GM23338 (cell line): ENCODE results near the gene TIMM10. TPM values are rescaled to one million over a fixed set of nuclear protein-coding genes. Genes with fewer than 3 reads are reported as not detected.

ENCODE experiments used
- ATAC-seq: fragments of 200-7000 bp; cut with Tn5 transposase; 3 replicates; pipeline ENCODE4 v1.9.1; 2020
- DNase-seq: peaks from one replicate; pipeline ENCODE4 v3.0.0-alpha.2; 2015; ENCODE audit warnings: low spot score
- H2AFZ ChIP-seq: fragments of 200-600 bp; sonication (generic); 2 replicates; pipeline ENCODE4 v1.8.0; 2016; ENCODE audit warnings: antibody characterized with exemption, mild to moderate bottlenecking, moderate library complexity
- H3F3A ChIP-seq: fragments of 200-600 bp; sonication (generic); replicated peaks from 2 replicates; pipeline ENCODE4 v1.8.0; 2017; ENCODE audit warnings: antibody characterized with exemption, mixed run types, low read depth
- H3K27ac ChIP-seq: fragments of 200-600 bp; sonication (generic); 2 replicates; pipeline ENCODE4 v1.6.1; 2016; ENCODE audit warnings: low read depth
- H3K27me3 ChIP-seq: fragments of 200-600 bp; sonication (generic); 2 replicates; pipeline ENCODE4 v1.8.0; 2016; ENCODE audit warnings: mild to moderate bottlenecking, mixed run types, moderate library complexity; ENCODE audit not compliant: insufficient read depth
- H3K36me3 ChIP-seq: fragments of 200-600 bp; sonication (generic); 2 replicates; pipeline ENCODE4 v1.8.0; 2016; ENCODE audit warnings: mild to moderate bottlenecking; ENCODE audit not compliant: insufficient read depth
- H3K4me1 ChIP-seq: fragments of 200-600 bp; sonication (generic); 2 replicates; pipeline ENCODE4 v1.8.0; 2016; ENCODE audit warnings: mild to moderate bottlenecking, moderate library complexity; ENCODE audit not compliant: insufficient read depth
- H3K4me2 ChIP-seq: fragments of 200-600 bp; sonication (generic); 2 replicates; pipeline ENCODE4 v1.7.1; 2017; ENCODE audit warnings: mixed run types
- H3K4me3 ChIP-seq: fragments of 200-600 bp; sonication (generic); 2 replicates; pipeline ENCODE4 v1.6.1; 2016; ENCODE audit warnings: mixed run types
- H3K79me2 ChIP-seq: fragments of 200-600 bp; sonication (generic); replicated peaks from 2 replicates; pipeline ENCODE4 v1.8.0; 2017; ENCODE audit warnings: mild to moderate bottlenecking; ENCODE audit not compliant: insufficient read depth
- H3K9me2 ChIP-seq: fragments of 200-600 bp; sonication (generic); 2 replicates; pipeline ENCODE4 v1.8.0; 2017; ENCODE audit not compliant: insufficient read depth
- H4K20me1 ChIP-seq: fragments of 200-600 bp; sonication (generic); replicated peaks from 2 replicates; pipeline ENCODE4 v1.8.0; 2017; ENCODE audit warnings: mild to moderate bottlenecking; ENCODE audit not compliant: insufficient read depth
- H3K27ac Mint-ChIP-seq: 2 replicates; pipeline ENCODE4 v1.8.0; 2020; ENCODE audit warnings: inconsistent platforms, mild to moderate bottlenecking, moderate library complexity, mixed read lengths
- H3K27me3 Mint-ChIP-seq: 3 replicates; pipeline ENCODE4 v1.8.0; 2022; ENCODE audit warnings: low read depth, mild to moderate bottlenecking, moderate library complexity, mixed read lengths, inconsistent platforms; ENCODE audit not compliant: insufficient read depth, poor library complexity
- H3K36me3 Mint-ChIP-seq: 3 replicates; pipeline ENCODE4 v1.8.0; 2021; ENCODE audit warnings: low read depth, mild to moderate bottlenecking, inconsistent platforms, moderate library complexity, mixed read lengths
- H3K4me1 Mint-ChIP-seq: 3 replicates; pipeline ENCODE4 v1.8.0; 2020; ENCODE audit warnings: mild to moderate bottlenecking, inconsistent platforms, mixed read lengths
- H3K4me3 Mint-ChIP-seq: 3 replicates; pipeline ENCODE4 v1.8.0; 2021; ENCODE audit warnings: moderate library complexity, mild to moderate bottlenecking, inconsistent platforms, mixed read lengths
- H3K9me3 Mint-ChIP-seq: 3 replicates; pipeline ENCODE4 v1.8.0; 2020; ENCODE audit warnings: moderate library complexity, mild to moderate bottlenecking, inconsistent platforms, mixed read lengths
- CREB1 ChIP-seq: fragments of 250-450 bp; sonication (Bioruptor Pico); IDR thresholded peaks from 2 replicates; pipeline ENCODE4 v1.5.0; 2020; ENCODE audit warnings: low read depth, mild to moderate bottlenecking, moderate library complexity
- CTCF ChIP-seq, 2 experiments: fragments of 200-600 bp in 1 of 2; sonication (generic) in 1 of 2; conservative IDR thresholded peaks; 2 replicates each; pipeline versions ENCODE4 v1.5.1 to v1.6.1; 2016 to 2017; ENCODE audit warnings: antibody characterized with exemption in 2 of 2, low read depth in 2 of 2, mild to moderate bottlenecking in 2 of 2, moderate library complexity in 1 of 2
- ETS1 ChIP-seq: IDR thresholded peaks from 2 replicates; pipeline ENCODE4 v1.6.1; 2016; ENCODE audit warnings: antibody characterized with exemption
- EZH2 ChIP-seq: fragments of 200-600 bp; sonication (generic); IDR thresholded peaks from one replicate; pipeline ENCODE4 v1.8.0; 2017; ENCODE audit warnings: antibody characterized with exemption, mild to moderate bottlenecking, low read depth; ENCODE audit not compliant: unreplicated experiment
- EZH2phosphoT487 ChIP-seq: fragments of 200-600 bp; sonication (generic); IDR thresholded peaks from one replicate; pipeline ENCODE4 v1.8.1; 2018; ENCODE audit warnings: antibody characterized with exemption; ENCODE audit not compliant: unreplicated experiment
- JUNB ChIP-seq: IDR thresholded peaks from one replicate; pipeline ENCODE4 v1.6.1; 2016; ENCODE audit warnings: antibody characterized with exemption; ENCODE audit not compliant: unreplicated experiment
- NANOG ChIP-seq: IDR thresholded peaks from 2 replicates; pipeline ENCODE4 v1.6.1; 2016; ENCODE audit warnings: antibody characterized with exemption, borderline replicate concordance
- POLR2AphosphoS5 ChIP-seq: IDR thresholded peaks from 2 replicates; pipeline ENCODE4 v1.6.1; 2016; ENCODE audit warnings: antibody characterized with exemption, low read depth
- REST ChIP-seq: IDR thresholded peaks from one replicate; pipeline ENCODE4 v1.6.1; 2018; ENCODE audit warnings: antibody characterized with exemption; ENCODE audit not compliant: unreplicated experiment
- STAT1 ChIP-seq: IDR thresholded peaks from one replicate; pipeline ENCODE4 v1.6.1; 2016; ENCODE audit warnings: antibody characterized with exemption; ENCODE audit not compliant: unreplicated experiment
- ZNF114 ChIP-seq: fragments of 250-450 bp; sonication (Bioruptor Pico); IDR thresholded peaks from 2 replicates; pipeline ENCODE4 v1.5.0; 2020; ENCODE audit warnings: mild to moderate bottlenecking, moderate library complexity
- ZNF331 ChIP-seq: fragments of 250-450 bp; sonication (Bioruptor Pico); IDR thresholded peaks from 2 replicates; pipeline ENCODE4 v1.5.0; 2020; ENCODE audit warnings: low read depth, mild to moderate bottlenecking, moderate library complexity
- ZNF462 ChIP-seq: fragments of 250-450 bp; sonication (Bioruptor Pico); IDR thresholded peaks from 2 replicates; pipeline ENCODE4 v1.5.0; 2020; ENCODE audit warnings: mild to moderate bottlenecking, moderate library complexity
- polyA plus RNA-seq: library from polyadenylated mRNA; unstranded; fragments of >200 nt; fragmentation: Nextera tagmentation; extraction: Ambion mirVana; gene quantifications from 2 replicates; pipeline ENCODE4 v1.2.1, GENCODE V29; 2016
- total RNA-seq: library from RNA; depleted of rRNA; stranded (reverse); fragments of >200 nt; shearing (Covaris generic); gene quantifications from 2 replicates; pipeline ENCODE4 v1.2.3, GENCODE V29; 2014

The TIMM10 gene
- total and polyA plus RNA-seq, 2 experiments from 2014 or later: 59.1 to 194 TPM

GRCh38 chr11:57501953-57502352, 28.6 kb downstream of the TIMM10 start:
- Mint-ChIP-seq H3K9me3 (no peaks in the 10 kb centered on the region), H3K4me3 (no peak overlapping the region), H3K27ac (peak overlapping the region; percentile 74; the same call in 1 of the 2 replicates), H3K36me3 (peaks cover 56% of the 10 kb centered on the region), H3K4me1 (peaks cover 50% of the 10 kb centered on the region), H3K27me3 (peaks cover 16% of the 10 kb centered on the region)
- Histone ChIP-seq H3K36me3 (no peaks in the 10 kb centered on the region), H3K4me3 (no peak overlapping the region), H2AFZ (no peak overlapping the region), H3K79me2 (peaks cover 28% of the 10 kb centered on the region), H3K4me1 (peaks cover 31% of the 10 kb centered on the region), H3K4me2 (no peak overlapping the region), H3K9me2 (no peaks in the 10 kb centered on the region), H3K27me3 (no peaks in the 10 kb centered on the region), H3F3A (peaks cover 14% of the 10 kb centered on the region), H4K20me1 (peaks cover 15% of the 10 kb centered on the region), H3K27ac (no peak overlapping the region)
- TF ChIP-seq ZNF462 (CRISPR knock-in tag) (no peak), CREB1 (CRISPR knock-in tag) (no peak), EZH2phosphoT487 (no peak), STAT1 (no peak), REST (no peak), NANOG (no peak), POLR2AphosphoS5 (no peak), CTCF (conservative IDR thresholded peaks at IDR 0.05; ENCODE audit: low read depth in 2 of 2) (no peak), JUNB (no peak), ZNF331 (CRISPR knock-in tag) (no peak), ZNF114 (CRISPR knock-in tag) (no peak), EZH2 (no peak), ETS1 (no peak)
- DNase-seq (no peak), ATAC-seq (no peak)
